GM15510 (cell line): Measurements from ENCODE around the gene CLNK.

Source experiments
- POLR2A ChIP-seq: IDR thresholded peaks from 3 replicates; pipeline ENCODE4 v1.6.1; 2011; ENCODE audit warnings: borderline replicate concordance; ENCODE audit not compliant: insufficient read length; ENCODE audit errors: extremely low read depth

CLNK gene

DNA sequence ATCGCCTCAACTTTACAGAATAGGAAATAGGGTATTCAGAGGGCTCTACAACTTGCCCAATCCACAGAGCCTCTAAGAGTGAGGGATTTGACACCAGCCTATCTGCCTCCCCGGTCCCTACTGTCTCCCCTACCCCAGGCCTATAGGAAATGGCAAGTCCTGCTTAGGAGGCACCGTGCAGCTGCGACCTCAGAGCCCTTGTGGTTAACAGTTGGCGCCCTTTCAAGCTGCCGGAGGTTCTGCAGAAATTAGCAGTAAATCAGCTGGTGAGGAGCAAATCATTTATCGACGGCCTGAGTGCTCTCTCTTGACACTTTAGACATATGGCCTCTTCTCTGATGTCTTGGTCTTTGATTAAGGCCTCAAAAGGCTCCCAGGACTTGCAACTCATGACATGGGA, 96.9 kb downstream of the CLNK start:
- no peak for TF ChIP-seq POLR2A

DNA sequence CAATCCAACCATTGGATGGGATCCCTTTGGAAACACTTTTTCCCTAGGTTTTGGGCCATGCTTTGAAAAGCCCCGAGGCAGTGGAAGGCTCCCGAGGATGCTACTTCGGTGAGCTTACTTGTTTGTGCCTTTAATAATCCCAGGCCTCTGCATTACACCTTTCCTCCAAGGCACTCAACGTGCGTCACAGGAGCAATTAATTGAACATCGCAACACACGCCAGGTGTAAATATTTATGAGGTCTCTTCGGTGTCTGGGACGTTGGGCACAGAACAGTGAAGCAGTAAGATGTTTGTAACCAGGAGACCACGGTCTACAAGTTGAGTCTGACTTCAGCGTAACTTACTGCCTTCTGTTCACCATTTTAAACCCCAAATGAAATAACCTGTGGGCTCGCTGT, 97.3 kb downstream of the CLNK start:
- no peak for TF ChIP-seq POLR2A

DNA sequence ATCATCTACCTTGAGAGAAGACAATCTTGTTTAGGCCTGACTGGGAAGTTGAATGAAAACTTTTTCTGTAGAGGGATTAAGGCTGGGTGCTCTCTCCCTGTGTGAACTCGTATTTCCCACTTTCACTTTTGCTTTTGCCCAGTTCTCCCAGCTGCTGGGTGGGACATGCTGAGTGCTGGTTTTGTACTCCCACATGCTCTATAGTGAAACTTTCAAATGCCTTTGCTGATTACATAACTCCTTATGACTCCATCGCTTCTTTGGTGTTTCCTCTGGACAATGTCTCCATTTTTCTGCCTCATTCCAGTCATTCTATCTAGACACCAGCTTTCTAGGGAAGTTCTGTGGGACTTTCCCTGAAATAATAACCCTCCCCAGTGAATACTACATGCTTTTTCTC, 100.5 kb downstream of the CLNK start:
- no peak for TF ChIP-seq POLR2A

DNA sequence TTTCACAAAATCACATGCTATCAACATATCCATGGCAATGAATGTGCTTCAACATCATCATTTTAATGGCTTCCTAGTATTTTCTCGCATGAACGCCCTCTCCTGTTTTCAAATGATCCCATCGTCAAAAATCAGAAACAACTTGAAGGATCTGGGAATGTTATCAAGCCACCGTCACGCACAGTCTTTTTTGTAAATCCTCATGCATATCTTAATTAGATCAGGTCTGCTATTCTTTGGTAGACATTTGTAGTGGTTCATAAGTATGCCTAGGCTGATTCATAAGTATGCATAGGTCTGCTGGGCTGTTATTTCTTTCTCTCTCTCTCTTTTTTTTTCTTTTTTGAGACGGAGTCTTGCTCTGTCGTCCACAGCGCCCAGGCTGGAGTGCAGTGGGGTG, 101.6 kb downstream of the CLNK start:
- TF ChIP-seq POLR2A, result no peak

DNA sequence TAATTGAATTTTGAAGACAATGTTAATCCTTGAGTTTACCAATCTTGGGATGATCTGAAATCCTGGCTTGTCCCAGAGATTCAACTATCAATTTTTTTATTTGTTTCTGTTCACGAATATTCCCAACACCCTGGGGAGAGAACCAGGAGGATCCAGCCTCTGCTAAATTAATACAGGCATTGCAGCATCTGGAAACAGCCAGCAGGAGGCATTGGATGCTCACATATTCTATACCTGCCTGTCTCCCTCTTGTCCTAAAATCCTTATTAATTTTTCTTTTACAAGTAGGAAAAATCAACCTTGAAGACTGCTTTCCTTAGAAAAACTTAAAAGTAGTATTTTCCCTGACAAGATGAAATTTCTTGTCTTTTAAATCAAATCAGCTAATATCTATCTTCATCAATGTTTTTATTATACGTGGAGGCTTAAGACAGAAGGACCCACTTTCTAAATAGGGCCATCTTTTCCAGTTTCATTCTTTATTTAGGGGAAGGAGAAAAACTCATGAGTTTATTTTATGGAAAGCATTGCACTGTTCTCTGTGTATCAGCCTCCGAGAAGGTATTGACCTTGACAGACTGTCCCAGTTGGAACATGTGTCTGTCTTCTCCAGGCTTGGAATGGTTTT, 102.4 kb downstream of the CLNK start:
- no peak for TF ChIP-seq POLR2A

DNA sequence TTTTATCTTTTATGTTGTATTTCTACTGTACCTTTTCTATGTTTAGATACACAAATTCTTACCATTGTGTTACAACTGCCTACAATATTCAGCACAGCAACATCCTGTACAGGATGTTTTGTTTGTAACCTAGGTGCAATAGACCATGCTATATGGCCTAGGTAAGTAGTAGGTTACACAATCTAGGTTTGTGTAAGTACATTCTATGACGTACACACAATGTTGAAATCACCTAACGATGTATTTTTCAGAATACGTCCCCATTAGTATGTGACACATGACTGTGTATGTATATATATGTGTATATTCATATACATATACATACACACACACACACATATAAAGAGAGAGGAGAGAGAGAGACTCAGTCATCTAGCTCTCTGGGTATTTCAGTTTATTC, 103.5 kb downstream of the CLNK start:
- no peak for TF ChIP-seq POLR2A

DNA sequence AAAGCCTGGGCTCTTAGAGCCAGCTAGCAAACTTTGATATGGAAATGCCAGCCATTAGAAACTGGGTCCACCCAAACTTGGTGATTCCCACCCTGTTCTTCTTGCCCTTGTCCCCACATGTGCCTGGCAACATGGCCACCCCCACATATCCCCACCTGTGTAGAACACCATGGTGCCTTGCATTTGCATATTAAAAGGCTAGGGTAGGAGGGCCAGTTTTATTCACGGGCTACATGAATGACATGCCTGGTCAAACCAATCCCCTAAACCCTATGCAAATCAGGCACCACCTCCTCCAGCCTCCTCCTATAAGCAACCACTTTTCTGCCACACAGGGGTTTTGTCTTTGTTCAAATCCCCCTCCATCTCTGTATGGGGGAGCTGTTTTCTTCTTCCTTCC, 104.9 kb downstream of the CLNK start:
- TF ChIP-seq POLR2A, result no peak

DNA sequence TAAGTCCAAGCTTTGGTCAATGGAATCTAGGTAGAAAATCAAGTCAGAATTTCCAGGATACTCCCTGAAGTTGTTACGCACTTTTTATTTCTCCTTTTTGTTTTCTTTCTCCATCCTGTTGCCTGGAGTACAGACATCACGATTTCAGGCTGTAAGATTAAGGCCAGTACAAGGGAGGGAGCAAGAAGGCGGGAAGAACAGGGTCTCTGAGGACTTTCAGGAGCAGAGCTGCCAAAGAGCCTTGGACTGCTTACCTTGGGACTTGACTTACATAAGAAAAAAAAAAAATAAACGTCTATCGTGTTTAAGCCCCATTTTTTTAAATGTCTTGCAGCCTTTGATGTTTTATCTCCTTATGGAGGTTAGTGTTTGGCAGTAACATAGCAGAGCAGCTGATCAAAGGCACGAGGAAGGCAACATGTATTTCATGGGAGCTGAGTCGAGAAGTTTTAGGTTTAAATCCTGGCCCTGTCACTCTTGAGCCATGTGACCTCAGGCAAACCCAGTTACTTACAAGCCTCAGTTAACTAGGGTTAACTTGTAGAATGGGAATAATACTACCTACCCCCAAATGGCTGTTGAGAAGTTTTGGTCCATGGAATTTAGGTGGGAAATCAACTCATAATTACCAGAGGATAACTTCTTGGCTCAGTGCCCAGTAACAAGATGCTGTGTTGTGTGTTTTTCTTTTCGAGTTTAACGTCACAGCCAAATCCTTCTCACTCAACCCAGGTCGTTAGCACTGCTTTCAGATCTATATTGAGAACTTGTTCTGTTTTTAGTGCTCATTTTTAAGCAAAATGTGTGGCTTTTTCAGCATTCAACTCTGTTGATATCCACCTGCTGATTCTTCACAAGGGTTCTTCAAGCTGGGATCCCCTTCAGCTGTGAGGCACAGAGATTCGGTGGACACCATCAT, 106.8 kb downstream of the CLNK start:
- no peak for TF ChIP-seq POLR2A

DNA sequence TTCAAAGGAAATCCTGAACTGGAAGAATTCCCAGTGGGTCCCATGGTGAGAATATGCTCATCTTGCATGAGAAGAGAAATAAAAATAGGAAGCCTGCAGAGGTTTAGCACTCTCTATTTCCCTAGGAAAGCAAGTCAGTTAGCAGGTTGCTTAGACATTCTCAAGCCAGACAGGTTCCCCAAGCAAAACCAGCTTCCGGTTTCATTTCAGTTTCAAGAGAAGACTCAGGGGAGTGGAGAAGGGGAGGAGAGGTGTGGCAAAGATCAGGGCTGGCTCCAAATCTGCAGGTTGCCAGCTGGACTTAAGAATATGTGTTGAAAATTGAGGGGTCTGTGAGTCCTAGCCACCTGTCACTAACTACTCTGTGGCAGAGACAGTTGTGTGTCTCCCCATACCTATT, 107.5 kb downstream of the CLNK start:
- TF ChIP-seq POLR2A, result no peak

DNA sequence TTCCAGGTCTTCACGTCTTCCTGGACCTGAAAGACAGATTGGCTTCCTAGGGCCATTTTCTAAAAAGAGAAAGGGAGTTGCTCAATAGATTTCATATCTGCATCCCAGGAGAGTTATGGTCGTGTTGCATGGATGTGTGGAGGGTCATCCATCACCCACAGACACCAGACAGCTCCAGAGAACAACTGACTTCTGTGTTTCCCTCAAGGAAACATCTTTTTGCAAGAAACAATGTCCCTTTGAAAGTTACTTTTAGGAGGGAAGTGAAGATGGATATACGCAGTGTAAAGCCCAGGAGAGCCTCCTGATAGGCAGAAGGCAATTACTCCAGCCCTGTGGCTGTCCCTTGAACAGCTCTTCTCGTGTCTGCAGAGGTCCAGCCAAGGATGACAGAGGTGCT, 108.3 kb downstream of the CLNK start:
- no peak for TF ChIP-seq POLR2A

DNA sequence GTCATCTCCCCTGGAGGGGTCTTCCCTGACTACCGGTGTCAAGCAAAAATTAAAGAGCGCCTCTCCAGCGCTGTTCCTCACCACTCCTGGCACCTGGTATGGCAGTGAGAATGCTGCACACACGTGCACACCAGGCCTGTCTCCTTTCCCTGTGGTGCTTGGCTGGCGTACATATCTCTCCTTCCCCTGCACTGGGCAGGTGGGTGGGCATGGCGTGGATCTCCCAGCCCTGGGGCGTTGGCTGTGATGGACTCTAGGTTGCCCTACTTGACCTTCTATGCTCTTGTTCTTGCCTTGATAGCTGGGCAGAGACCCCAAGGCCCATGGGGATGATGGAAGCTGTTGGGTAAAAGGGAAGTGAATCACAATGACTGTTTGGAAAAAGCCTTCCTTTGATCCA, 109.2 kb downstream of the CLNK start:
- TF ChIP-seq POLR2A, result no peak

DNA sequence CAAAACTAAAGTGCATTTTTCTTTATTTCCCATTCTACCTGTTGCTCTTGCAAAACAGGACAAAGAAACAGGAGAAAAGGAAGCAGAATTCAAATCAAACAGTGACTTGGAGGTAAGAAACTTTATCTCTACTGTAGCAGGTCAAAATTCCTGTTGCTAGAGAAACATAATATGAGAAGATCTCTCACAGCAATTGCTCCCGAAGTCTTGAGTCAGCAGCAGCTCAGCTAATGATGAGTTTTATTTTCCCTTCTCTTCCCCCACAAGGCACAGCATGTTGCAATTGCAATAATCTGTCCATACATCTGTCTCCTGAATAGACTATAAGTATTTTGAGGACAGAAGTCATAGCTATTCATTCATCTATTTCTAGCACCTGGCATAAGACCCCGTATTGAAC, 112.7 kb downstream of the CLNK start:
- TF ChIP-seq POLR2A, result no peak

DNA sequence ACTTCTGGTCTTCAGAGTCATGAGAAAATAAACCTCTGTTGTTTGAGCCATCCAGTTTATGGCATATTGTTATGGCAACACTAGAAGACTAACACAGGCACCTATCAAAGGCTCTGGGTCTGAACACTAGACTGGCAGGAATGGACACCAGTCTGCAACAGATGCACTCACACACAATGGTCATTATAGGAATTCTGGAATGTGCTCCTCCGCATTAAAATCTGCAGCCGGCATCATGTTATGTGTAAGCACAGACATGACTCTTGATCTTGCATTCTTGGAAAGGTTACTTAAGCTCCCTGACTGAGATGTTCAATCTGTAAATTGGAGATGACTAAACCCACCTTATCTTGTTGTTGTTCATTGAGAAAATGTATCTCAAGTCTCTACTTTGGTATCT, 115.1 kb downstream of the CLNK start:
- no peak for TF ChIP-seq POLR2A

DNA sequence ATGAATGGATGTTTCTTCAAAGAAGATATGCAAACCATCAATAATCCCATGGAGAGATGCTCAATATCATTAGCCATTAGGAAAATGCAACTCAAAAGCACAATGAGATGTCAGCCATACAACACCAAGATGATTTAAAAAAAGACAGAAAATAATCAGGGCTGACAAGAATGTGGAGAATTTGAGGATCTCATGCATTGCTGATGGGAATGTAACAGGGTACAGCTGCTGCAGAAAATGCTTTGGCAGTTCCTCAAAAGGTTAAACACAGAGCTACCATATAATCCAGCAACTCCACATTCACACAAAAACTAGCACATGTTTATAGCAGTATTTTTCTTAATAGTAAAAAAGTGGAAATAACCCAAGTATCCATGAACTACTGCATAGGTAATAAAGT, 116.8 kb downstream of the CLNK start:
- no peak for TF ChIP-seq POLR2A

DNA sequence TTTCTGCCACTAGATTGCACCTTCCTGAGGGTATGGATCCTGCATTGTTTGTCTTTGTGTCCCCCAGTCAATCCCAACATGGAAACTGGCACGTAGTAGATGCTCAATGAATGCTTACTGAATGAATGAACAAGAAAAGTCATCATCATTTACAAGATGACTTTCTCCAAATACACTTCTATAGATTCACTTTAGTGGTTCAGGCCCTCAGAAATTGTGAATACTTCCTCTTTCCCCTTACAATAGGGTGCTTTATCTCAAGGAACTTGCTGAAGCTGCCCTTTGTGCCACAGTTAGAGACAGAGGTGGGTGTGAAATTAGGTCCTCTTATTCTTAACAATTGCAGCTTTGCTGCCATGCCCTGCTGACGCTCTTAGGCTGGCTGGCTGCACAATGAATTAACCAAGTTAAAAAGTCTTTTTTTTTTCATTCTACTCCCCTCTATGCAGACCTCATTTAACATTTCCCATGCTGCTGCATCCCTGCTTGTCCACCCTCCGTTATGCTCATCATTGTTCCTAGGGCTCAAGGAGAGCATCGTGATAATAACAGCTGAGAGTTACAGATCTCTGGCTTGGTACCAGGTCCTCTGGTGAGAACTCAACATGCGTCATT, 119.3 kb downstream of the CLNK start:
- no peak for TF ChIP-seq POLR2A

DNA sequence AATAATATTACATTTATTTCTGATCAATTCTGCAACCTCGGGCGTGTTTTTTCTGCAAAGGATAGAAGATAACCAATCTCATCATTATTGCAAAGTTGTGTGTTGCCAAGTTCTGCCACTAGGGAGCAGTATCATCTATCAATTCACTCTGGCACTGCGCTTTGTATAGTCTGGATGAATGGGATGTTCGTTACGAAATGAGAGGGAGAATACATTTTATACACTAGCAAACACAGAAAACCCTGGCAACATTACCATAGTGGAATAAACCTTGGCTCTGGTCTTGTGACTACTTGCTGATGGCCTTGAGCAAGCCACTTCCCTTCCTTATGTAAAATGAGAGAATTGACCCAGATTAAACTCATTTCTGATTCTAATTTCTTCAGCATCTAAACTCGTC, 129.9 kb downstream of the CLNK start:
- TF ChIP-seq POLR2A, result no peak

DNA sequence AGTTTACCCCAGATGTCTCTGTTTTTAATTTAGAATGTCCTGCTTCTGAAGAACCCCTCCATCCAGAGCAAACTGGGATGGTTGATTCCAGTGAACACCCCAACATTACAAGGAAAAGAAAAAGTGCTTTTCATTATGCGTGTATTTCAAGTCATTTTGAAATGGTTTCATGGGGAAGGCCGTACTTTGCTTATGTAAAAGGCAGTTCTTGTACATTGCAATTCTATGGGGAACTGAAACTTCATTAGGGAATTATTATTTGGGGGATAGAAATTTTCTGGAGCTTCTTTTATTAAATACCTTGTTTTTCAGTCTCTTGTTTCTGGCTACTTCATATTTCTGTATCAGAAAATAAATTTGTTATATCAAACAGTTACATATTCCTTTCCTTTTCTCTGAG, 130.4 kb downstream of the CLNK start:
- no peak for TF ChIP-seq POLR2A
